NCI-H526 (cell line): Measurements from ENCODE around the gene ENTPD8.
"Not testable (repeated sequence)": the region's sequence is repeated elsewhere in the genome, so short reads cannot be mapped to it uniquely, and the experiment has no call there.

Experiments
- DNase-seq, 2 experiments: peaks; one replicate each; lab custom pipeline; 2025; lab: John Stamatoyannopoulos, UW

Gene ENTPD8

DNA sequence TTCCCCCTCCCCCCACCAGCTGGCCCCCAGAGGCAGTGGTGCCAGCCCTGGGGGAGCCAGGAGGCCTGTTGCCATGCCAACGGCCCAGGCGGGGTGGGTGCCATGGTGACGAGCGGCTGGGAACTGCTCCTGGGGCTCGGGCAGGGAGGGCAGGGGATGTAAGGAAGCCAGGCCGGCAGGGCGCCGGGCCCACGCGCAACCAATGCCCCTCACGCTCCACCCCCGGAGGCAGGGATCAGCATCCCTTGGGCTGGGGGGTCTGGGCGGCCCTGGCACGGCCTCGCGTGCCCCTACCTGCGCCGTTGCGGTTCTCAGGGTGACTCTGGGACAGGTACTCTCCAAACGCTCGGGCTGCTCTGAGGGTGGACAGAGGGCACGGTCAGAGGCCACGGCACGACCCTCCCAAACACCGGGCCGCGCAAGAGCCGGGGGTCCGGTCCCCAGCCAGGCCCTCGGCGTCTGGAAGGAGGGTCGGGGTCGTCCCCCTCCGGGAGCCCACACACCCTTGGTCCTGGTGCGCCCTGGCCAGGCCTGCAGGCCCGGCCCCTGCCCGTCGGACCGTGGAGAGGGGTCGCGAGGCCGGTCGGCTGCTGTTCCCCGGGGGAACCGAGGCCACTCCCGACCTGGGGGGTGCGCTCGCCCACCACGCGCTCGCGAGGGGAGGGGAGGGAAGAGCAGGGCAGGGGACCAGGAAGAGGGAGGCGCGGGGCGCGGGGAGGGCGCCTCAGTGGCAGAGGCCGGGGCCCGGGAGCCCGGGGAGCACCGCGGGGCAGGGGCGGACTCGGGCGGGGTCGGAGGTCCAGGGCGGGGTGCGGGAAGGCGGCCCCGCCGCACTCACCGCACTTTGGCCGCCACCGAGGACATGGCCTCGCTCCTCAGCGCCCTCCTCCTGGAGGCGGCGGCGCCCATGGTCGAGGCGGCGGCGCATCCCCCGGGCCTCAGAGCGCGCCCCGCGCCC lies 17.3 kb upstream of the ENTPD8 start:
- peak in 1 of 2 experiments; percentile 44 for DNase-seq

DNA sequence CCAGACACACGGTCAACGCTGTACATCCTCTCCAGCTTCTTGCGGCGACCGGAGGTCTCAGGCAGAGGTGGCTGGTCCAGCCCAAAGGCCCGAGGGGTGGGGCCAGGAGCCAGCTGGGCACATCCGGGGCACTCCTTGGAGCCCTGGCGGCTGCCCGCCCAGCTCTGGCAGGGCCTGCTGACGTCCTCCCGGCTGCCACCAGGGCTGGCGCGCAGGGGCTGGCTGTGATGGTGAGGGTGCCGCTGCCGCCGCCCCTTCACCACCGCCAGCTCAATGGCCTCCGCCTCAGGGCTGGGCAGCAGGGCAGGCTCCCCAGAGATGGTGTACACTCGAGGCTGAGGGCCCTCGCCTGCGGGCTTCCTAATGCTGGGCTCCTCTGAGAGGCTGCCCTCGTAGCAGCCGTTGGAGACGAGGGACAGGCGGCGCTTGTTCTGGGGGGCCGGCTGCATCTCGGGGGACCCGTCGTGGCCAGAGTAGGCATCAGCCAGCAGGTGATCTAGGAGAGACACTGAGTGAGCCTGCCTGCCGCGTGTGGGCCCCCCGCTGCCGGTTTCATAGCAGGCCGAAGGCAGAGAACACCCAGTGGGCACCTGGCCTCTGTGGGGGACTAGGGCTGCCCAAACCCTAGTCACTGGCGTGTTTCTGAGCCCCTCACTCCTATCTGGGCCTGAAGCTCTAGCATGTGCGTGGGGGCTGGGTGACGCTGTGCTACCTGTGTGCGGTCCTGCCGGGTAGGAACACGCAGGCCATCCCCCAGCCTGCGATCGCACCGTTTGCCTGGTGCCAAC lies 16.4 kb upstream of the ENTPD8 start:
- no peak for DNase-seq

DNA sequence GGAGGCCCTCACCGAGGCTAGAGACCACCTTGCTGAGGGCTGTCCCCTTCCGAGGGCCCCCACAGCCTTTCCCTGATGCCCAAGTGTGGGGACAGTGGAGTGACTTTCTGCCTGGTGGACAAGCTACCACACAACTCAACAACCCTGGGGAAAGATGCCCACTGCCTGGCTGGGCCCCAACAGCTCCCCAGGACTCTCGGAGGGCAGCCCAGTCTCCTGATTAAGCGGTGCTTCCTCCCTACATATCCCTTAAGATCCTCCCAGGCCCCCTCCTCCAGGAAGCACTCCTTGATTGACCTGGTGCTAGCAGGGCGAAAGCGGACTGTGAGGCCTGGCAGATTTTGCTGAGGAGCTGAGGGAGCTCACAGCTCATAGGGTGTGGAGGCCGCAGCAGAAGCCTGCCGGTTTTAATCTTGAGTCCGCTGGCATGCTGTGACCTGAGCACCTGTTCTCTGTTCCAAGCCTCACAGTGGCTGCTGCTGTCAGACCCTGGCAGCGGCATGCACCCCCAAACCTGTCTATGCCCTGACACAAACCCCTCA lies 15.8 kb upstream of the ENTPD8 start:
- DNase-seq: no peak

DNA sequence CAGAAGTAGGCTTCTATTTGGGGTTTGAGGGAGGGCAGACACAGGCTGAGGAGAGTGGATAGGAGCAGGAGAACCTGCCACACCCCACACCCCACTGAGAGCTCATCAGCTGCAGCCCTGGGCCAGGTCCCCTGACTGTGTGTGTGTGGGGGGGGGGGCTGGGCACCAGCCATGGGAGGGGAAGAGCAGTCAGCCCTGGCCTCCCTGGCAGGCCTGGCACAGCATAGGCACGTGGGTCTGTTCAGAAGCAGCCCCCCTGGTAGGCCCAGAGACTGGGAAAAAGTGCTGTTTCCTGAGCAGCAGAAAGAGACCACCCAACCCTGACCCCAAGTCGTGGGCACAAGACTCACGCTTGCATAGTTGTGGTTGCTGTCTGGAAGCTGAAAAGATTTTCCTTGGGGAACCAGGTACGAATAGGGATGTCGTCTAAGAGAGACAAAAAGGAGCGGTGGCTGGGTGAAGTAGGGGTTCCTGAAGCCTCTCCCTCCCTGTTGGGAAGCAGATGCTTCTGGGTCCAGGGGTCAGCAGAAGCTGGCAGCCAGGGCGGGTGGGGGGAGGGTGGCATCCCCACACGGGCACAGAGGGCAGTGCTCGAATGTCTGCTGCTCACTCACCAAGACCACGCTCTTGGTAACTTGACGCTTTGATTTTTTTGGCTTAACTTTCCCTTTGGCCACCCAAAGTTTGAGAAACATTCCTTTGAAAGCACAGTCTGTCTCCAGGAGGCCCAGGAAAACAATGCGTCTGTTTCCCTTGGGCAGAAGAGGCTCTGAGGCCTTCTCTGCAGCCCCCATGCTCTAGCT lies 15.1 kb upstream of the ENTPD8 start:
- no peak for DNase-seq

DNA sequence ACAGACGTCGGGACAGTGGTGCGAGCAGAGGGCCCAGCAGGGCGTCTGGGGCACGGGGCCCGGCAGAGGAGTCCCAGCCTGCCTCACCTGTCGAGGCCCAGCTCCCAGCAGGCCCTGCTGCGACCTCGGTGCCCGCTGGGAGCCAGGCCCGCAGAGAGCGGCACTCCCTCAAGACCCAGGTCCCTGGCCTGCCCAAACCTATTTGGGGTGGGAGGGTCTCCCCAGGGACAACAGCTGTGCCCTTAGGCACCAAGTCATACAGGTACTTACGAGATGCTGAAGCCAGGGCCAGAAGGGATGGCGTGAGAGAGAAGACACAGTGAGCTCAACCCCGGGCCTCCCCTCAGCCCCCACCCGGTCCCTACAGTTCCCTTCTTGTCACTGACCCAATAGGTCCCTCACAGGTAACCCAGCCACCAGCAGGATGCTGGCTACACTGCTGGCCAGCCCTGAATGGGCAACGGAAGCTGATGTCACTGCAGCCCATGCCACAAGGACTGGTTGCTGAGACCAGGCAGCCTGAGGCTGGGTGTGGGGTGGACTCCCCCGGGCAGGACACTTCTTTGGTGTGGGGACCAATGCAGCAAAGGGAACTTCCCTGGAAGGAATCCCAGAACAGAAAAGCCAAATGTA lies 14.3 kb upstream of the ENTPD8 start:
- no peak for DNase-seq

DNA sequence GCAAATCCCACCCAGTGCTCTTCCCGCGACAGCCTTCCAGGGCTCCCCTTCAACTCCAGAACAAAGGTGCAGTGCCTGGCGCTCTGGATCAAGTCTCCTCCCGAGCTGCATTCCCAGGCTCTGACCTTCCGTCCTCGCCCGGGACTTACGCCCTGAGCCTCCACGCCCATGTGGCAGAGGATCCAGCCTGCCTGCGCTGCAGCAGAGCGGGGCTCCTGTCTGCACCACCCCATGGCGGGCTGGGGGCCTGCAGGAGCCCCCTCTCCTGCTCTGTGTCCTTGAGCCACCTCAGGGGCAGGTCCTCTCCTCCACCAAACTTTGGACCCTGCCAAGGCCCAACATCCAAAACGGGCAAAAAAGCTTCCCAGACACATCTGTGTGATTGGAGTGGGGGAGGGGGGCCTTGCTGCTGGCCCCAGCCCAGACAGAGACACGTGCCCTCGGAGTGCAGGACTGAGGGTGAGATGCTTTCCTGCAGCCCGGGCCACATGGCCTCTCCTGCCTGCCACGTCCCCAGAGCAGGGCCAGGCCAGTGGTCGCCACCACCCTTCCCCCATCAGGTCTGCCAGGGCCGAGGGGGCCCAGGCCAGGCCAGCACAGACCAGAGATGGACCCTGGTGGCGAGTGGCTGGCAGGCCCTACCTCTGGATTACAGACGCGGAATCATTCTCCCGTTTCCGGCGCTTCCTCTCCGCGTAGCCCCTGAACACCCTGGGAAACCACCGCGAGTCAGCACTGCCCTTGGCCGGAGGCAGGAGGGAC lies 13.6 kb upstream of the ENTPD8 start:
- no peak for DNase-seq

DNA sequence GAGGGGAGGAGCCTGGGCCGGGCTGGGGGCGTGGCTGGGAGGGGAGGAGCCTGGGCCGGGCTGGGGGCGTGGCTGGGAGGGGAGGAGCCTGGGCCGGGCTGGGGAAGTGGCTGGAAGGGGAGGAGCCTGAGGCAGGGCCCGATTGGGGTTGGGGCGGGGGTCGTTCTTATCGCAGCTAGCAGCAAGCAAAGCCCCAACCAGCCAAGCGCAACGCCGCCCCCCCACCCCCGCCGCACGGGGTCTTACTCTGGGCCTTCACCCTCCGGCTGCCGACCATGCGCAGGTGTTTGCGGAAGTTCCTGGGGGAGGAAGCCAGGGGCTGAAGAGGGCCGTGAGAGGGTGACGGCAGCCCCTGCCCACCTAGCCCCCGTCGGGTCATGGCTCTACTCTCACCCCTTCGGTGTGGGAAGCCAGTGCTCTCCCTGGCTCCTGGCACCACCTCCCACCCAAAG lies 13.0 kb upstream of the ENTPD8 start:
- no peak for DNase-seq

DNA sequence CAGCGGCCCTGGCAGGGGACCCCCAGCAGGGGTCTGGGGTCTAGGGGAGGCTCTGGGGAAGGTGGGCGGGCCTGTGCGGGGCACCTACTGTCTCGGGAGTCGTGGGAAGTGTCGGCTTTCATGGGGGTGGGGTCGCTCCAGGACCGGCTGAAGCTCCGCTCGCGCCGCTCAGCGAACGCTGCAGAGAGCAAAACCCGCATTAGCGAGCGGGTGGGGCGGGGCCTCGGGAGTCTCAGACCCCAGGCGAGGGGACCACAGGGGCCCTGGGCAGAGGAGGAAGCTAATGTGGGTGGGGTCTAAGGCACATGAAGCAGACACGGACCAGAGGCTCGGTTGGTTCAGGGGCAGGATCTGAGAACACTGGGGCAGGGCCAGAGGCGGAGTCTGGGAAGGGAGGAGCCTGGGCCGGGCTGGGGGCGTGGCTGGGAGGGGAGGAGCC lies 12.5 kb upstream of the ENTPD8 start:
- DNase-seq: peak in 1 of 2 experiments; percentile 44

DNA sequence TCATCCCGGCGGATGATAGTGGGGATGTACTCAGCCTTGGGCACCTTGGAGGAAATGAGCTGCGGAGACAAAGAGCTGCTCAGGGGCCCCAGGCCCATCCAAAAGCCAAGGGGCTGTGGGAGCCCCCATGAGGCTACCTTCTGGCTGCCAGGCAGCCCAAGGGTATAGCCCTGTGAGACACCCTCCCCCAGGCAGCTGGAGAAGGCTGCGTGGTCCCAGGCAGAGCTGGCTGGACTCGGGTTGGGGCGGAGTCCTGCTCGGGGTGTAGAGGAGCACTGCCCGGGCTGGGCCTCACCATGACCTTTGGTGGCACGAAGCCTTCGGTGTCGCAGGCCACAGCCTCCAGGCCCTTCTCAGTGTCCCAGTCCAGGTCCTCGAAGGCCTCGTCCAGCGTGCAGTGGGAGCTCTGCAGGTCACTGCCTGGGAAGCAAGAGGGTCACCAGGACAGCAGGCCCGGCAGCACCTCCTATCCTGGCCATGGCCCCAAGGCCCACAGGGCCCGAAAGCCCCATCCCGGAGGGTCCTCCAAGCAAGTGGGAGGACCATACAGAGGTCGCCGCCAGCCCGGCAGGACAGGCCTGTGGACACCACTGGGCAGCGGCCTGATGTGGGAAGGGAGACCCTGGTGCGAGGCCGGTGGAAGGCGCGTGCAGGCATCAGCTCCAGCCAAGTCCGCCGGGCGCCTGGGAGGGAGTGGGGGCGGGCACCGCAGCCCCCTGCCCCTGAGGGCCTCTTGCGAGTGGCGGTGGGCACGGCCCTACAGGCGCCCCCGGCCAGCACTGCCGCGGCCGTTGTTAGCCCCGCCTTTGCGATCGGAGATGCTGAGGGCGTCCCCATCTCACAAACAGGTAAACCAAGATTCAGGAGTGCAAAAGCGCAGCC lies 11.8 kb upstream of the ENTPD8 start:
- DNase-seq: no peak

DNA sequence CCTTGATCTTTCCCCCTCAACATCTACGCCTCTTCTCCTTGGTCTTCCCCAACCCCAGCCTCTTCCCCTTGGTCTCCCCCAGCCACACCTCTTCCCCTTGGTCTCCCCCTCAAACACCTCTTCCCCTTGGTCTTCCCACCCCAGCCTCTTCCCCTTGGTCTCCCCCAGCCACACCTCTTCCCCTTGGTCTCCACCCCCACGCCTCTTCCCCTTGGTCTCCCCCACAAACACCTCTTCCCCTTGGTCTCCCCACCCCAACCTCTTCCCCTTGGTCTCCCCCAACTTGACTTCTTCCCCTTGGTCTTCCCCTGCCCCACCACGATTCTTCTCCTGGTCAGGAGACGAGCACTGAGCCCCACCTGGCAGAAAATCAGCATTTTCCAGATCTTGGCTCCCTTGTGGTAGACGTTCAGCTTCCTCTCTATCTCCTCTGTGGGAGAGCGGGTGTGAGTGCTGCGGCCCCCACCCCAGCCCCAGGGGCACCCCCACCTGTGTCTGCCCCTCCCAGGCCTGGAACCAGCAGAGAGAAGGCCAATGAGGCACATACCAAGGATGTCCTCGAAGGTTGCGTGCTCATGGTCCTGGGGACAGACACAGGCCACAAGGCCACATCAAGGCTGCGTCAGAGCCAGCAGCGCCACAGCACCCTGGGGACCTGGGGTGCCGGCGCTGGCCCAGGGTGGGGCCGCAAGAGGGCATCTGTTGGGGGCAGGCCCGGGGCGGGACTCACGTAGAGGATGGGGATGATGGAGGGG lies 11.0 kb upstream of the ENTPD8 start:
- DNase-seq: no peak

DNA sequence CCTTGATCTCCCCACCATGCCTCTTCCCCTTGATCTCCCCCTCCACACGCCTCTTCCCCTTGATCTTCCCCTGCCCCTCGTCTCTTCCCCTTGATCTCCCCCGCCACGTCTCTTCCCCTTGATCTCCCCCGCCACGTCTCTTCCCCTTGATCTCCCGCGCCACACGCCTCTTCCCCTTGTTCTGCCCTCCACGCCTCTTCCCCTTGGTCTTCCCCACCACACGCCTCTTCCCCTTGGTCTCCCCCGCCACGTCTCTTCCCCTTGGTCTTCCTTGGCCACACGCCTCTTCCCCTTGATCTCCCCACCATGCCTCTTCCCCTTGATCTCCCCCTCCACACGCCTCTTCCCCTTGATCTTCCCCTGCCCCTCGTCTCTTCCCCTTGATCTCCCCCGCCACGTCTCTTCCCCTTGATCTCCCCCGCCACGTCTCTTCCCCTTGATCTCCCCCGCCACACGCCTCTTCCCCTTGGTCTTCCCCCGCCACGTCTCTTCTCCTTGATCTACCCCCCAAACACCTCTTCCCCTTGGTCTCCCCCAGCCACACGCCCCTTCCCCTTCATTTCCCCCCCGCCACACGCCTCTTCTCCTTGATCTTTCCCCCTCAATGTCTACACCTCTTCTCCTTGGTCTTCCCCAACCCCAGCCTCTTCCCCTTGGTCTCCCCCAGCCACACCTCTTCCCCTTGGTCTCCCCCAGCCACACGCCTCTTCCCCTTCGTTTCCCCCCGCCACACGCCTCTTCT lies 10.3 kb upstream of the ENTPD8 start:
- DNase-seq: not testable (repeated sequence)

DNA sequence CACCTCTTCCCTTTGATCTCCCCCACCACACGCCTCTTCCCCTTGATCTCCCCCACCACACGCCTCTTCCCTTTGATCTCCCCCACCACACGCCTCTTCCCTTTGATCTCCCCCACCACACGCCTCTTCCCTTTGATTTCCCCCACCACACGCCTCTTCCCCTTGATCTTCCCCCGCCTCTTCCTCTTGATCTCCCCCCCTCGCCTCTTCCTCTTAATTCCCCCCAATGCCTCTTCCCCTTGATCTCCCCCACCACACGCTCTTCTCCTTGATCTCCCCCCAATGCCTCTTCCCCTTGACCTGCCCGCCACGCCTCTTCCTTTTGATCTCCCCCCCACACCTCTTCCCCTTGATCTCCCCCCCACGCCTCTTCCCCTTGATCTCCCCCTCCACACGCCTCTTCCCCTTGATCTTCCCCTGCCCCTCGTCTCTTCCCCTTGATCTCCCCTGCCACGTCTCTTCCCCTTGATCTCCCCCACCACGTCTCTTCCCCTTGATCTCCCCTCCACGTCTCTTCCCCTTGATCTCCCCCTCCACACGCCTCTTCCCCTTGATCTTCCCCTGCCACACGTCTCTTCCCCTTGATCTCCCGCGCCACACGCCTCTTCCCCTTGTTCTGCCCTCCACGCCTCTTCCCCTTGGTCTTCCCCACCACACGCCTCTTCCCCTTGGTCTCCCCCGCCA lies 9.5 kb upstream of the ENTPD8 start:
- DNase-seq: not testable (repeated sequence)

DNA sequence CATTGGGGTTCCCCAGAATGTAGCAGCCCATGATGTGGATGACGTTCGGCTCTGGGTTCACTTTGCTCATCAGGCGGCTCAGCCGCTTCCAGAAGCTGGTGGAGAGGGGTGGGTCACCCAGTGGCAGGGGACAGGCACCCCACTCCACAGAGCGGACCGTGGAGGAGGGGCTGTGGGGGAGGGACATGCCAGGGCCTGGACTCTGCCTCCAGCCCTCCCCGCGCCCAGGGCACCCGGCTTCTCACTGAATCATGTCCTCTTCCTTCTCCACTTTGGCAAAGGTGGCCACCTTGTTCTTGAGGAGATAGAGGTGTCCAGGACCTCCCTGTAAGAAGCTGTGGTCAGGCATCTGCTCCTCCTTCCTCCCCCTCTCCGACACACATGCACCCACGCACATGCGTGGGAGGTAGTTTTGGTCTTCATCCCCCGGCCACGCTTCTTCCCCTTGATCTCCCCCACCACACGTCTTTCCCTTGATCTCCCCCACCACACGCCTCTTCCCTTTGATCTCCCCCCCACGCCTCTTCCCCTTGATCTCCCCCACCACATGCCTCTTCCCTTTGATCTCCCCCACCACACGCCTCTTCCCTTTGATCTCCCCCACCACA lies 8.9 kb upstream of the ENTPD8 start:
- no peak for DNase-seq

DNA sequence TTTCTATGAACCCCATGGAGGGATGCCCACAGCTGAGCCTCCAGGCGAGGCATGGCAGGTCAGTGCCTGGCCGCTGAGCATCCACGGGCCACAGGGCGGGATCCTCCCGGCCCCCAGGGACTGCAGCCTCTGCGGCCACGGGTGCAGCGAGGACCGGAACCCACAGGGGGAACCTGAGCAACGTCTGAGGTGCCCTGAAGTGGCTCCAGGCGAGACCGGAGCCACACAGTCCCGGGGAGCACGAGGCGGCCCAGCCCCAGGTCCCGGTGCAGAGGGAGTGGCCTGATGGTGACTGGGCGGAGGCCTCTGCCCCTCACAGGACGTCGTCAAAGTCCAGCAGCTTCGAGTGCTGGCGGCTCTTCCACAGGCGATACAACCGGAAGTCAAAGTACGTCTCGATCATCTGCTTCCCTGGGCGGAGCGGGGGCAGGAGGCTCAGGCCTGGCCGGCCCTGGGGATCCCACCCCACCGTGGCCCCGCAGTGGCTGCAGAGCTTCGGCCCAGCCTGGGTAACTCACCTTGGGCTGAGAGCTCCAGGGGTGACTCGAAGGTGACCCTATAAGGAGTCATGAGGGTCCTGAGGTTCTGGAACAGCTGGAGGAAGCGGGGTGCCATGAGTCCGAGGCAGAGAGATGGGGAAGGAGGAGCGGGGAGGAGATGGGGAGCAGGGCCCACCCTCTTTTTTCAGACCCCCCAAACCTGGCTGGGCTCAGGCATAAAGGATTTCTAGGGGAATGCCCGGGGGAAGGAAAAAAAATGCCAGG lies 8.1 kb upstream of the ENTPD8 start:
- no peak for DNase-seq

DNA sequence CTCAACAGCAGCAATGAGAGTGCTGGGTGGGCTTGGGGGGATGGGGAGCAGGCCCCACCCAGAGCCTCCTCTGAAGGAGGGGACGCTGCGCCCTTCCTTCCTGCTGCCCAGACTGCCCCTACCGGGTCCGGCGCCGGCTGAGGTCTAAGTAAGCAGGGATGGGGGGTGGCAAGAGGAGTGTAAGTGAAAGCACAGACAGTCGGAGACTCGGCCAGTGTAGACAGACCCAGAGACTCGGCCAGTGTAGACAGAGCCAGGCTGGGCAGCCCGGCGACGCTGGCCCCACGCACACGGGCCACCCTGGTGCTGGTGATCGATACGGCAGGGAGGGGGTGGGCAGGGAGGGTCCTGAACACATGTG lies 7.4 kb upstream of the ENTPD8 start:
- no peak for DNase-seq
